OCI-LY7 (cell line): ENCODE measurements around the gene AATF.

Experiments used
- CTCF ChIP-seq: fragments of 200-600 bp; sonication (generic); conservative IDR thresholded peaks from 2 replicates; pipeline ENCODE4 v1.5.1; 2014; ENCODE audit warnings: mild to moderate bottlenecking, antibody characterized with exemption, low read length, moderate library complexity, mixed read lengths
- EZH2phosphoT487 ChIP-seq: fragments of 200-600 bp; sonication (generic); IDR thresholded peaks from 2 replicates; pipeline ENCODE4 v1.6.1; 2018; ENCODE audit warnings: low read depth, borderline replicate concordance, mild to moderate bottlenecking, mixed run types, antibody characterized with exemption, low read length, moderate library complexity, mixed read lengths

DNA sequence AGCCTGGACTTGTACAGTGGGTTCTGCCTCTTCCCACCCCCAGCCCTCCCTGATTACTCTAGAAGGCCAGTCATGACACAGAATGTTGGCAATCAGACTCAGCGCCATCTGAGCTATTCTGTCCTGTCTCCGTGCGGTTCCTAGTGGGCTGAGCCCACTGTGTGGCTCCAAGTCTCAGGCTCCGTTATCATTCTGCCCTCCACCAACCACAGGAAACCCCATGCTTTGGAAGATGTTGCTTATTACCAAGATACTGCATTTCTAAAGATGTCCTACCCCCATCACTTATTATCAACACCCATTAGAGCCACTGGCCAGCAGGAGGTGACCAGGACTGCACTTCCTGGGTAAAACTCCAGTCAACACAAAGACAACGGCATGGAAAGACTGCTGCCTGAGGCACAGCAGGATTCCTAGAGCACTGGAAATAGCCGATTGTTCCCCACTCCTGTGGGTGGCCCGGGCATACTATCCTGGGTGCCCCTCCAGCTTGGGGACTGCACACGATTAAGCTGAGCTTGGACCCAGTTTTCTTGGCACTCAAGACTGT is 133.6 kb downstream of the AATF start:
- no peak for TF ChIP-seq CTCF
- TF ChIP-seq EZH2phosphoT487: no peak
